GM19239 (cell line): Measurements from ENCODE around the gene BLACAT1.
A peak's percentile ranks its signal among the peaks of the same experiment; 100 is the strongest.
"Not testable (repeated sequence)": the region's sequence is repeated elsewhere in the genome, so short reads cannot be mapped to it uniquely, and the experiment has no call there.

Experiments
- DNase-seq: peaks from one replicate; pipeline ENCODE4 v3.0.0; 2011; ENCODE audit warnings: low spot score; ENCODE audit not compliant: insufficient read length
- FAIRE-seq: peaks from 2 replicates; lab custom pipeline; 2011; peaks lifted over from hg19 to GRCh38; lab: Jason Lieb, UNC

The BLACAT1 gene

DNA sequence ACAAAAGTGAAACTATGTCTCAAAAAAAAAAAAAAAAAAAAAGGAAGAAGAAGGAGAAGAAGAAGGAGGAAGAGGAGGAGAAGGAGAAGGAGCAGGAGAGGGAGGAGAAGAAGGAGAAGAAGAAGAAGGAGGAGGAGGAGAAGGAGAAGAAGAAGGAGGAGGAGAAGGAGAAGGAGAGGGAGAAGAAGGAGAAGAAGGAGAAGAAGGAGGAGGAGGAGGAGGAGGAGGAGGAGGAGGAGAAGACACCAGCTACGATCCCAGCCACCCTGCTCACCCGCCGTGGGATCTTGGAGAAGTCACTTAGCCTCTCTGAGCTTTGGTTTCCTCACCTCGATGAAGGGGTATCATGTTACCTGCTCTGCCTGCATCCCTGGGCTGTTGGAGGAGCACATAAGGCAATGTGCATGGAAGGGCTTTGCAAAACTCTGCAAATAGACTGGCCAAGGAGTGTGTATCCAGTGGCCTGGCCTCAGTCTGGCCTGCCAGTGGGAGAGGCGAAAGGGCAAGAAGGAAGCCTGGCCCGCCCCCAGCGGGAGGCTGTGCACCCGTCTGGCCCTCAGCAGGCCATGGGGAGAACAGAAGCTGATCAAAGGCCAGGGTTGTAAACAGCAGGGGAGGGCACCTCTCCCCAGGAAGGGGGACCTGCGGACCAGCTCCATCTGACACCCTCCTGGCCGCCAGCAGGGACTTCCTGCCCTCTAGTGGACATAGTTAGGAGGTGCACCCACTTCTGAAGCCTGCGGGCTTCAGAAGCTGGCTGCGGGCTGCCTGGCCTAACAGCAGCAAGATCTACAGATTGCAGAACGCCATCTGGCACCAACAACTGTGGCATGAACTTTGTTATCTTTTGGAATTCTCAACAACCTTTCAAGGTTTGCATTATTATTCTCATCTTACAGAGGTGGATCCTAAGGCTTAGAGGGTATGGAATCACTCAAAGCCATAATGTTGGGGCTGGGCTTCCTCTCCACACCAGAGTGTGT is 29.4 kb upstream of the BLACAT1 start:
- peak; percentile 86 for DNase-seq
- FAIRE-seq = peak; percentile 64

DNA sequence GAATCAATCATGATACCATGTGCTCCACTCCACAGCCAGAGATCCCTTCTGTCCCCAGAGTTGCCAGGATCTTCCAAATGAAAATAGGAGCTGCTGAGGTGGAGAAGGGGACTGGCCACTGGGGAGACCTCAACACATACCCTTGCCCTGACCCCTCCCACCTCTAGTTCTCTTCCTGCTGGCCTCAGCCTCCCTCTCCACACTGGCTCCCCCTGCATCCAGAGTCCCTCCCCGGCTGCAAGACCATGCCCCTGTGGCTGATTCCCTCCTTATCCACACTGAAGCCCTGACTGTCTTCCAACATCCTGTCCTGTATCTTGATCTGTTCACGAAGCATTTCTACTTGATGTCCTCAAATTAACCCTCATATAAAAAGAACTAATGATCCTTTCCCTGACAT is 27.5 kb upstream of the BLACAT1 start:
- FAIRE-seq (no peak), DNase-seq (no peak)

DNA sequence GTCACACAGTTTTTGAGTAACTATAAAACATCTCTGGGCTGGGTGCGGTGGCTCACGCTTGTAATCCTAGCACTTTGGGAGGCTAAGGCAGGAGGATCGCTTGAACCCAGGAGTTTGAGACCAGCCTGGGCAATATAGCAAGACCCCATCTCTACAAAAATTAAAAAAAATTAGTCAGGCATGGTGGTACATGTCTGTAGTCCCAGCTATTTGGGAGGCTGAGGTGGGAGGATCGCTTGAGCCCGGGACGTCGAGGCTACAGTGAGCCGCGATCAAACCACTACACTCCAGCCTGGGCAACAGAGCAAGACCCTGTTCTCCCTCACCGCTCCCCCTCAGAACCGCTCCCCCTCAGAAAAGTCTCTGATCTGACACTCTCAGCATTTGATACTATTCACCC is 26.7 kb upstream of the BLACAT1 start:
- not testable (repeated sequence) for DNase-seq, FAIRE-seq

DNA sequence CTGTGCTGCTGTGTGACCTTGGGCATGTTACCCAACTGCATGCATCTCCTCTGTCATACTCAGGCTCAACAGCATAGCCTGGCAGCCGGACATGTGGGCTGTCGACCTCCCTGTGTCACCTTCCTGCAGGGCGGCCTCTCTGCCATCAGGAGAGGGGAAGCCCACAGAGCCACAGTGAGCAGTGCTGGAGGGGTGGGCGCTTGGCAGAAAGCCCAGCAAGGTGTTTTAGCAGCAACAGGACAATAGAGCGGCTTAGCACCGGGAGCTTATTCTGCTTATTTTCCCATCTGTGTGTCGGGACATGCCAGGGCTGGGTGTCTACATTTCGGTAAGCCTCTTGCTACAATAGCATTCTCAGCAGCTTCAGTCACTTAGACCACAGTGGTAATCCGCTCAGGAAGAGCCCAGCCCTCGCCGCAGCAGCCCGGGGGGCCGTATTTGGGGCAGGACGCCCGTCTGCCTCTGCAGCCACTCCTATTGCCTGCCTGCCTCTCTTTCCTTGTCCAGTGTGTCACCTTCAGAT is 25.8 kb upstream of the BLACAT1 start:
- FAIRE-seq = no peak
- no peak for DNase-seq

DNA sequence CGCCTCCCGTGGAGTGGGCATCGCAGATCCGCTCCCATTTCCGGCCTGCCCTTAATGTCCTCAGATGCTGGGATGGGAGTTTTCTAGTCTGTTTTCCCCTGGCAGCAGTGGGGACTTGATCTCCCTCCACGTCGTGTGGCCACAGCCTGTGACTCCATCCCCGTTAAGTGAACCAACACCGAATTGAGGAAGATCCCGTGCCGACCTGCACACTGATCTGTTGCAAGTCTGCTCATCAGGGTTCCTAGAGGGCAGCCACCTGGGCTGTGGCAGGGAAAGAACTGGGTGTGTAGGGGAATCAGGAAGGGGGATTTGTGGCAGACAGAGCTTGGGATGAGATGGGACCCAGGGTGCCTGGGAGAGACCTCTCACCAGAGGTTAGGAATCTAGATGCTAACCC is 25.4 kb upstream of the BLACAT1 start:
- FAIRE-seq (no peak), DNase-seq (no peak)

DNA sequence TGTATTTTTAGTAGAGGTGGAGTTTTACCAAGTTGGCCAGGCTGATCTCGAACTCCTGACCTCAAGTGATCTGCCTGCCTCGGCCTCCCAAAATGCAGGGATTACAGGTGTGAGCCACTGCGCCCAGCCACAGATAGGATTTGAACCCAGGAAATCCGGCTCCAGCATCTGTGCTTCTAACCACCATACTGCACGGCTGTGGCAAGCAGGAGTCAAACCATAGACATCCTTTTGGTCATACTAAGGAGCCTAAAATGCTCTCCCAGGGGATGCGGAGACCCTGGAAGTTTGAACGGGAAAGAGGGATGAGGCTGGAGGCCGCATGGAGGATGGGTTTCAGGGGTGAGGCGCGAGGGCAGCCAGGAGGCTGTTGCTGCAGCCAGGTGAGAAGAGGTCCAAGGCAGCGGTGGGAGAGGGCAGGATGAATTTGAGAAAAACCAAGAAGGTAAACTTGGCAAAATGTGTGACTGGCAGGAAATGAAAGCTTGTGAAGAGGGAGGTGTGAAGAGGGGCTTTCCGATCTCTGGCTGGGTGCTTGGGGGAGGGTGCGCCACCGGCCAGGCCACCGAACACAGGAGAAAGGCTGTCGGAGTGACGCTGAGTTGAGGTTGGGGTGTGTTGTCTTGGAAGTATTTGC is 24.6 kb upstream of the BLACAT1 start:
- FAIRE-seq (peak; percentile 92), DNase-seq (no peak)

DNA sequence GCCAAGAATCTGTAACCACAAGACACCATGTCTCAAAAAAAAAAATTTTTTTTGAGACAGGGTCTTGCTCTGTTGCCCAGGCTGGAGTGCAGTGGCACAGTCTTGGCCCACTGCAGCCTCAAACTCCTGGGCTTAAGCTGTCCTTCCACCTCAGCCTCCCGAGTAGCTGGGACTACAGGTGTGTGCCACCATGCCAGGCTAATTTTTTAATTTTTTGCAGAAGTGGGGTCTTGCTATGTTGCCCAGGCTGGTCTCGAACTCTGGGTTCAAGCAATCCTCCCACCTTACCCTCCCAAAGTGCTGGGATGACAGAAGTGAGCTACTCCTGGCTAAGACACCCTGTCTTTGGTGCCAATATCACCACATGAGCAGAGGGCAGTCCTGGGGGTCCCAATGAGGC is 23.1 kb upstream of the BLACAT1 start:
- DNase-seq, FAIRE-seq: not testable (repeated sequence)

DNA sequence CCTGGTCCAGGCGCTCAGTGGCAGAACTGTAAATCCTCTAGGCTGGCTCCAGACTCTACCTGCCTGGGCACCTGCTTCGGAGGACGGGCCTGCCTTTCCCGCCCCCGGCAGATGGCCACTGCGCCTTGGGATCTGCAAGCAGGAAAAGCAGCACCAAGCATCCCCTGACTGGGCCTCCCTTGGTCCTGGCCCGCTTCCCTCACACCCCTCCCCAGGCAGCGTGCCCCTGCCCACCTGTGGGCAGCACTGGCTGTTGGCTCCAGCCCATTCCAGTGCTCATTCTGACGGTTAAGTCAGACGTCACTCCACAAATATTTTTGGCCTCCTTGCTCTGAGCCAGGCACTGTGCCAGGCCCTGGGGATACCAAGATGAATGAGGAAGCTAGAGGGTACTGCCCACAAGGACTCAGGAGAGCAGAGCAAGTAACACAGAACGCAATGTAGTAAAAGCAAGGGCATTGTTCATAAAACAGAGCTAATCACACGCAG is 22.0 kb upstream of the BLACAT1 start:
- DNase-seq = no peak
- no peak for FAIRE-seq

DNA sequence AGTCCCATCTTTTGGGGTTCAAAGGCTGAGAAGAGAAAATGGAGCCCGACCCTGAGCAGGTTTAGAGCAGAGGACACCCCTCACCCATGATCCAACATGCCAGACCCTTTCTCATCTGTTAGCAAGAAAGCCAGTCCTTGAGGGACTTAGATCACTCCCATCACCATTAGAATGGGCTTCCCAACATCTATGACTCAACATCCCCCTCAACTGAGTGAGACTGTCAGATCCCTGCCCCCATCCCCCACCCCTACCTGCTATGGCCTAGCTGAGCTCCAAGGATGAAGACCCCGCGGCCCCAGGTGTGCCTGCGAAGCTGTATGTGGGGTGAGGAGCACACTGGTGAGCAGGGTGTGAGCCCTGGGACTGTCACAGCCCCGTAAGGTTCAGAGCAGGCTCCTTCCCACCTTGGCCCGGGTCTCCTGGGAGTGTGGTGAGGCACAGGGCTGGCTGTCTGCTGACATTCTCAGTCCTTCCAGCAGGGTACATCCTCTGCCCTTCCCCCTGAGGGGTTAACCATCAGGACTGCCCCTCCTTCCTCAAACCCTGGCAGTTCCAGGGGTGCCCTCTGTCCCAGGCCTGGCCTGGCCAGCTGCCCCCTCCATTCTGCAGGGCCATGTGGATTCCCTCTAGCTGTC is 21.4 kb upstream of the BLACAT1 start:
- FAIRE-seq (no peak), DNase-seq (no peak)

DNA sequence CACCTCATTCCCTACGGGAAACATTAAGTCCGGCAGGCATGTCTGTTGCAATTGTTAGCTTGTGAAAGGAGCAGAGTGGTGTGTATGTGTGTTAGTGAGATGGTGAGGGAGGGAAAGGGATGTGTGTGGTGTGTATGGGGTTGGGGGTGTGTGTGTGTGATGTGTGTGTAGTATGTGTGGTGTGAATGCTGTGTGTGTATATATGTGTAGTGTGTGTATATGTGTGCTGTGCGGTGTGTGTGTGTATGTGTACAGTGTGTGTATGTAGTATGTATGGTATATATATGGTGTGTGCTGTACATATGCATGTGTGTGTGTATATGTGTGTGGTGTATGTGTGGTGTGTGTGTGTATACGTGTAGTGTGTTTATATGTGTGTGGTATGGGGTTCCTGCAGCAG is 20.8 kb upstream of the BLACAT1 start:
- DNase-seq (no peak), FAIRE-seq (no peak)

DNA sequence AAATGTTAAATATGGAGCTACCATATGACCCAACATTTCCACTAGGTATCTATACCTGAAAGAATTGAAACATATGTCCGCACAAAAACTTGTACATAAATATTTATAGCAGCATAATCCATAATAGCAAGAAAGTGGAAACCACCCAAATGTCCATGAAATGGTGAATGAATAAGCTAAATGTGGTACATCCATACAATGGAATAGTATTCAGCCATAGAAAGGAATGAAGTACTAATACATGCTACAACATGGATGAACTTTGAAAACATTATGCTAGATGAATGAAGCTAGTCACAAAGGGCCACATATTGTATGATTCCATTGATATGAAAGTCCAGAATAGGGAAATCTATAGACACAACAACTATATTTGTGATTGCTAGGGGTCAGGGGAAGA is 20.0 kb upstream of the BLACAT1 start:
- DNase-seq (no peak), FAIRE-seq (no peak)

DNA sequence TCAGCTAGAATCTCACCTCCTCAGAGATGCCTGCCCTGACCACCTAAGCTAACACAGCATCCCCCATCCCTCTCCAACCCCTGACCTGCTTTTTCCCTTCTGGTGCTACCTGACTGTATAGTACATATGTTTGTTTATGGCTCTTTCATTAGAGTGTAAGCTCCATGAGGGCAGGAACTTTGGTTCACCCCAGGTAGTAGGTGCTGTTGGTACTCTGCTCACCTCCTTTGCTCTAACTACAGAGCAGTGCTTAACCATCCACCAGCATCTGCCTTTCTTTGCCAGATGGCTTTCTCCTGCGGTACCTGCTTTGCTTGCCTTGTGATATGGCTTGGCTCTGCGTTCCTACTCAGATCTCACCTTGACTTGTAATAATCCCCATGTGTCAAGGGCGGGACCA is 18.7 kb upstream of the BLACAT1 start:
- no peak for DNase-seq
- no peak for FAIRE-seq

DNA sequence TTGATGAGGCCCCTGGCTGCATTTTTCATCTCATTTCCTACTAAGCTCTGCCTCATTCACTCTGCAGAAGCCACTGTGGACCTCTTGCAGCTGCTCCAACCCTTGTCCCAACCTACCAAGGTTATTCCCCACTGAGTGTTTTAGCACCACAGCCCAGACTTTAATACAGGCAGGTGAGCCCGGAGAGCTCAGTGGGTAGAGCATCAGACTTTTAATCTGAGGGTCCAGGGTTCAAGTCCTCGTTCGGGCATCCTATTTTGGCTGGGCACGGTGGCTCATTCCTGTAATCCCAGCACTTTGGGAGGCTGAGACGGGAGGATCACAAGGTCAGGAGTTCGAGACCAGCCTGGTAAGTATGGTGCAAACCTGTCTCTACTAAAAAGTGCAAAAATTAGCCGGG is 18.1 kb upstream of the BLACAT1 start:
- no peak for DNase-seq

DNA sequence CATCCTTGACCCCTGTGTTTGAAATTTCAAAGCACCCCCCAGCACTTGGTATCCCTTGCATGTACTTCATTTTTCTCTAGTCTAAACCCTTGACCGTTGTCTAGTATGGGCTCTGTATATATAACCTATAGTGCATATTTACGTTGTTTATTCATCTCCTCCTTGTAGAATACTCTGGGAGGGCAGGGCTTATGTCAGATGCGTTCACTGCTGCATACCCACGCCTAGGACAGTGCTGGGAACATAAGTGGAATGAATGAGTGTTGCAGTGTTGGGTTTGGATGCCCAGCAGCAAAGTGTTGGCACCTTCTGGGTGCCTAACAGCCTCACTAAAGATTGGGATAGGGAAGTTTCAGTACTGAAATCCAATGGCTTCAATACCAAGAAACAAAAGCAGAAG is 17.6 kb upstream of the BLACAT1 start:
- DNase-seq = no peak
- FAIRE-seq = no peak

More for the DNA sequence above, 18.1 kb upstream of the BLACAT1 start:
- no peak for FAIRE-seq

DNA sequence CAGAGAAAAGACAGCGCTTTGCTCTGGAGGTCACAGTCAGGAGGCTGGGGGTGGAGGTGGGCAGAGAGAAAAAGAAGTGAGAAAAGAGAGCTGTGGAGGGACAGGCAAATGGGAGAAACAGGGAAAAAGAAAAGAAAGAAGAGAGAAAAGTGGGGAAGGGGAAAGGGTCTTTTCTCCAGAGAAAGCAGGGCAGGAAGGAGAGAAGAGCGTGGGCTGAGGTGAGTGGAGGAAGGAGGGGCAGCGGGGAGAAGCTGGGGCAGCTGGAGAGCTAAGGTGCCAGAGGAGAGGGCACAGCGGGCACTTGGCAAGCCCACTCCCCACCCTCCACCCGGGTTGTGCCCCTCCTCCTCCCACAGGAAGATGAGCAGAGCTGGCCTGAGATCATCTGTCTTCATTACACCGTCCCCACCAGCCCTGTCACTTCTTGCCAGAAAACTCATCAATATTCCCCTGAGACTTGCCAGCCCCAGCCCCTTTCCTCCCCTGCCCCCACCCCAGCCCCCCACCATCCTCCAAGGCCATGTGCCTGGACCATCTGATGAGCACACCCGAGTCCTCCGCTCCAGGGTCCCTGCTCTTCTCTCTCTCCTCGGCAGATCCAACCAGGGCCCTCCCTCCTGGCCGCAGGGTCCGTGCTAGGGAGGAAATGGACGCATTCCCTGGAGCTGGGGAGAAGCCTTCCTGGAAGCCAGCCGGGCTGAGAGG is 17.0 kb upstream of the BLACAT1 start:
- FAIRE-seq (no peak), DNase-seq (no peak)

DNA sequence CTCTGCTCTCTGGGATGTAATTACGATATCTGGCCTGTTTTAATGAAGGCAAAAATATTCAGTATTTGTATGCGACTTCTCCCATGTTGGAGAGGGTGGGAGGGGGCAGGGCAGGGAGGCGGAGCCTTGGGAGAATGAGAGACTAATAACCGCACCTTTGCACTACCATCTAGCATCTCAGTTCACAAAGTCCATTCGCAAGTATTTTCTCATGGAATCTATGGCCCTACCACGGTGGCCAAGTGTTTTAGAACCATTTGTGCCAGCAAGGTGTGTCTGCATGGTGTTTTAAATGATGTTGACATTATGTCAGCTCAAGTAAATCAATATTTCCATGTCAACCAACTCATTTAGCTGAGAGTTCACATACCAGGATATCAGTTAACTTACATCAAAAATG is 14.3 kb upstream of the BLACAT1 start:
- DNase-seq = no peak
- FAIRE-seq = no peak

DNA sequence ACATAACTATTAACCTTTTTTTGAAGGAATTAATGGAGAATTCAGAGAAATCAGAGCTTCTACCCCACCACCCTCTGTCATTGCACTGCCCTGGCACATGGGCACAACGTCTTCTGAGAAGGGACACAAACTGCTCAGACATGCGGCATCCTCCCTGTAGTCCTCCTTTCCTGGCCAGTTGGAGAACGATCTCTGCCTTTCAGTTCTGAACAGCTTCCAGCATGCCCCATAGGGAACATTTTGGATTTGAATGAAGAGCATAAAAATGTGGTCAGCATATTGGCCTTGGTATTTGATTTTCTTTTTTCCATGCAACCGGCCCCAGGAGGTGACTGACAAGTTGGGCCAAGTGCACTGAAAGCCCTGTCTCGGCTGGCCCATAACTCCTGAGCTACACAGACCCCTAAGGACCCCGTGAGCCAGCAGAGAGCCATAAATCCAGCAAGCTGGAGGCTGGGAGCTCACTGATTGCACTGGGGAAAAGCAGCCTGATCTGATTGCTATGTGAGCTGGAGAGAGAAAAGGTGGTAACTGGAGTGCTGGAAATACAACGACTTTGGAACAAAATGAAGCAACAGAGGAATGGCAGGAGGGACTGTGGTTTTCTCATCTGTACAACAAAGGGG is 10.9 kb upstream of the BLACAT1 start:
- no peak for FAIRE-seq
- DNase-seq = no peak

DNA sequence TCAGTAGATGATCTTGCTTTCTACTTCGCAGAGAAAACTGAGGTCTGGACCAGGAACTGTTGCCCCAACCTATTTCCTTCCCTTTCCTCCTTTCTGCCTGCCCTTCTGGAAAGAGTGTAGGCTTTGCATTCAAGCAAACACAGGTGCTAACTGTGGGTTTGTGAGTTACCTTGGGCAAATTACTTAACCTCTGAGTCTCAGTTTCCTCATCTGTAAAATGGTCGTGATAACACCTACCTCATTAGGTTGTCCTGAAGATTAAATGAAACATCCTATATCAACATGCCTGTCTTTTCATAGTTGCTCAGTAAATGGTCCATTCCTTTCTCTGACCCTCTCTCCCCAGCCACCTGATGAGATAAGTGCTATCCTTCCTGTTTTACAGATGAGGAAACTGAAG is 9.5 kb upstream of the BLACAT1 start:
- FAIRE-seq = no peak
- DNase-seq = no peak

DNA sequence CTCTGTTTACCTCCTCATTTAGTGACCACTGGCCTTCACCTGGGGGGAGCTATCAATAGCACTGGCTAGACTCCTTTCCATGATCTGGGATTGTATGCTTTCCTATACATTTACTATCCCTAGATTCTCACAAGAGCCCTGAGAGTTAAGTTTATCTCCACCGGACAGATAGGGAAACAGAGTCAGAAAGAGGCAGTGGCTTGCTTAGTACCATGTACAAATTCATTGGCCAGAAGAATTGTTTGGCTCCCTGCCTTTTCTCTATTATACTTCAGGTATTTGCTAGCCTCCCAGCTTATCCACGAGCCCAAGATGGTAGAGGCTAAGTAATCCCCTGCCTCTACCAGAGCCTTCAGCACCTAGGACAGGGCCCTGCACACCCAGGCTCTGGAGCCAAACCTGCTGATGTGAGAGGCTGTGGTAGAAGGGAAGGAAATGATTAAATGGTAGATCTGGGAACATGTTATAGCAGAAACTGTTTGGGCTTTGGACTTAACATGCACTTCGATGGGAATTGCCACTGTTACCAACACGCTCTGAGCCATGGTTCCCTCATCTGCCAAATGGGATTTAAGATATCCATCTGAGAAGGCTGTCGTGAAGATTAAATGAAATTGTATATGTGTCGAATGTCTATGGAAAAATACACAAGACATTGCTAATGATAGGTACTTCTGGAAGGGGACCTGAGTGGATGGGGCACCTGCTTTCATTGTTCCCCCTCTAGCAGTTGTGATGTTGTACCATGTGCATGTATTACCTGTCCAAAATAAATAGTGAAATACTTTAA is 3.1 kb upstream of the BLACAT1 start:
- FAIRE-seq = no peak

More for the DNA sequence above, 3.1 kb upstream of the BLACAT1 start:
- no peak for DNase-seq
